Medulla oblongata (tissue), 1 donor: ENCODE results near the gene CAMK1G.

ENCODE experiments used
- DNase-seq: peaks from one replicate; pipeline ENCODE4 v3.0.0-alpha.2; 2015; ENCODE audit errors: extremely low spot score

CAMK1G gene

DNA sequence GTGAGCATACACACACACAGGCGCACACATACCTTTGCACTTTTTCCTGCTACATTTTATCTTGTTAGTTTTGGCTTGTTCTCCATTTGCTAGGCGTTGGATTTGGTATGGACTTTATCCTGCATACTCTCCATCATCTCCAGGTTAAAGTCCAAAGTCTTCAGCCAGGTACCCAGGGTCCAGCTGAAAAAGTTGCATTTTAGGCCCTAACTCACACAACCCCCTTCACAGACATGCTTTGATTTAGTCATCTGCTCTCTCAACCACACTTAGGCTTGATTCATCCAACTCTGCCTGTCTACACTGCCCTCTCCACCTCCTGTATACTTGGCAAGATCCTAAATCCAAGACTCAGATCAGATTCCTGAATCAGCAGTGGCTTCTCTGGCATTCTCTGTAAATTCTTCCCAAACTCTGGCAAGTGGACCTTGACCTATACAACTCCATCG is 79.4 kb downstream of the CAMK1G start:
- DNase-seq = no peak
